ENCODE results near the gene TFCP2L1.
"Not testable (repeated sequence)": the region's sequence is repeated elsewhere in the genome, so short reads cannot be mapped to it uniquely, and the experiment has no call there.

DNA sequence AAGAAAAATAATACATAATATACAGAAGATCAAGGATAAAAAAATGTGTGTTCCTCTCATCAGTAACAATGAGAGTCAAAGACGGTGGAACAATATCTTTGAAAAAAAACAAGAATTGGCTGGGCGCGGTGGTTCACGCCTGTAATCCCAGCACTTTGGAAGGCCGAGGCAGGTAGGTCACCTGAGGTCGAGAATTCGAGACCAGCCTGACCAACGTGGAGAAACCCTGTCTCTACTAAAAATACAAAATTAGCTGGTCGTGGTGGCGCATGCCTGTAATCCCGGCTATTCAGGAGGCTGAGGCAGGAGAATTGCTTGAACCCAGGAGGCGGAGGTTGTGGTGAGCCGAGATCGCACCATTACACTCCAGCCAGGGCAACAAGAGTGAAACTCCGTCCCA is 28.7 kb upstream of the TFCP2L1 start:
- TF ChIP-seq CTCF (IDR thresholded peaks at IDR 0.05; ENCODE audit: insufficient read depth, low read depth, low read length); EZH2 (IDR thresholded peaks at IDR 0.05; ENCODE audit: insufficient read depth, low read length): not testable (repeated sequence)
